K562 (cell line): ENCODE measurements around the gene MAP3K12. TPM values are rescaled to one million over a fixed set of nuclear protein-coding genes. Genes with fewer than 3 reads are reported as not detected.

Experiments used
- FOS ChIP-seq: IDR thresholded peaks from 3 replicates; pipeline ENCODE4 v1.6.1; 2011; ENCODE audit not compliant: insufficient read length; ENCODE audit errors: extremely low read depth
- FOXK2 ChIP-seq, 2 experiments: fragments of 450-650 bp; IDR thresholded peaks in 1 of 2; conservative IDR thresholded peaks in 1 of 2; 2 replicates each; pipeline ENCODE4 v1.6.1; 2016; ENCODE audit warnings: low read depth in 2 of 2, mild to moderate bottlenecking in 1 of 2
- FOXP1 ChIP-seq: sonication (generic); formaldehyde crosslinking; IDR thresholded peaks from 2 replicates; pipeline ENCODE4 v1.8.0; 2022; ENCODE audit warnings: mild to moderate bottlenecking, missing genetic modification reagents
- ILK ChIP-seq: fragments of 450-650 bp; IDR thresholded peaks from 2 replicates; pipeline ENCODE4 v1.6.1; 2016; ENCODE audit warnings: missing genetic modification characterization, low read depth, mild to moderate bottlenecking, missing compliant biosample characterization, moderate library complexity, borderline replicate concordance
- MYNN ChIP-seq, 2 experiments: sonication (generic); formaldehyde crosslinking in 1 of 2; IDR thresholded peaks; 2 replicates each; pipeline versions ENCODE4 v1.5.0 to v1.6.1; 2016 to 2020; ENCODE audit warnings: antibody characterized with exemption in 1 of 2, missing genetic modification reagents in 1 of 2
- PKNOX1 ChIP-seq: fragments of 450-650 bp; IDR thresholded peaks from 2 replicates; pipeline ENCODE4 v1.6.1; 2016
- RFX7 ChIP-seq: fragments of 250-450 bp; sonication (Bioruptor Pico); IDR thresholded peaks from 2 replicates; pipeline ENCODE4 v1.5.1; 2021; ENCODE audit warnings: mild to moderate bottlenecking
- YY1 ChIP-seq, 3 experiments: IDR thresholded peaks; 2 replicates each; pipeline ENCODE4 v1.6.1; 2011; ENCODE audit warnings: low read length in 2 of 3, mild to moderate bottlenecking in 2 of 3, moderate library complexity in 2 of 3, borderline replicate concordance in 1 of 3, control low read depth in 1 of 3, low read depth in 1 of 3; ENCODE audit not compliant: insufficient read depth in 3 of 3, insufficient replicate concordance in 2 of 3, control insufficient read depth in 1 of 3, insufficient read length in 1 of 3; ENCODE audit errors: extremely low read depth in 1 of 3
- ZBTB8A ChIP-seq: fragments of 450-650 bp; IDR thresholded peaks from 2 replicates; pipeline ENCODE4 v1.6.1; 2018; ENCODE audit warnings: mild to moderate bottlenecking, moderate library complexity; ENCODE audit not compliant: partially characterized antibody
- ZFP91 ChIP-seq: sonication (generic); formaldehyde crosslinking; IDR thresholded peaks from 2 replicates; pipeline ENCODE4 v1.8.0; 2022; ENCODE audit warnings: mild to moderate bottlenecking, missing genetic modification reagents
- ZNF12 ChIP-seq: sonication (generic); formaldehyde crosslinking; IDR thresholded peaks from 2 replicates; pipeline ENCODE4 v1.4.0; 2020; ENCODE audit warnings: mild to moderate bottlenecking, missing genetic modification reagents
- ZNF175 ChIP-seq: fragments of 200-800 bp; sonication (Bioruptor generic); IDR thresholded peaks from 2 replicates; pipeline ENCODE4 v1.6.1; 2016; ENCODE audit warnings: low read depth, mild to moderate bottlenecking, missing genetic modification characterization, missing compliant biosample characterization
- polyA plus RNA-seq, 8 experiments: library from polyadenylated mRNA; depleted of rRNA in 4 of 8; stranded (reverse) in 5 of 8; unstranded in 3 of 8; fragments of >200 nt; fragmentation: Nextera tagmentation in 2 of 8; fragmentation: Illumina TruSeq in 1 of 8; extraction: Ambion mirVana in 2 of 8; extraction: Trizol in 1 of 8; gene quantifications; 2 replicates each; pipeline versions ENCODE4 v1.2.1 to v1.2.3, GENCODE V29; 2011 to 2014; ENCODE audit warnings: inconsistent platforms in 1 of 8, missing spikeins in 1 of 8
- total RNA-seq, 7 experiments: library from RNA; depleted of rRNA in 6 of 7; stranded (reverse); fragments of >200 nt in 6 of 7; fragmentation: Illumina TruSeq in 2 of 7; extraction: Trizol in 2 of 7; gene quantifications; 2 replicates each; pipeline versions ENCODE4 v1.2.1 to v1.2.3, GENCODE V29; 2011 to 2021; ENCODE audit warnings: low replicate concordance in 1 of 7
- TF ChIP-seq, protein P1 (sequence below), 2 experiments: fragments of 450-650 bp in 1 of 2; sonication (generic) in 1 of 2; formaldehyde crosslinking in 1 of 2; IDR thresholded peaks; 2 replicates each; pipeline versions ENCODE4 v1.7.1 to v1.9.0; 2016 to 2022; ENCODE audit warnings: inconsistent platforms in 1 of 2, mild to moderate bottlenecking in 1 of 2, missing genetic modification reagents in 1 of 2

MAP3K12 gene
- total and polyA plus RNA-seq, 9 of the 15 experiments (the other 6 are each of a cell fraction or from before 2014, with no cell fraction given) = 0.10 to 2.4 (median 1.6) TPM

- TF ChIP-seq YY1 (IDR thresholded peaks at IDR 0.05; ENCODE audit: borderline replicate concordance in 1 of 3, control insufficient read depth in 1 of 3, extremely low read depth in 1 of 3, insufficient read depth in 3 of 3, insufficient read length in 1 of 3, insufficient replicate concordance in 2 of 3, low read depth in 1 of 3, low read length in 2 of 3) = peak in 1 of 3 experiments; percentile 8
- TF ChIP-seq MYNN (IDR thresholded peaks at IDR 0.05) = no peak
- no peak for TF ChIP-seq MYNN (CRISPR knock-in tag; IDR thresholded peaks at IDR 0.05)
- TF ChIP-seq ZNF12 (CRISPR knock-in tag) = no peak
- peak; percentile 91 for TF ChIP-seq ZNF175
- no peak for TF ChIP-seq ZBTB8A
- no peak for TF ChIP-seq ZFP91 (CRISPR knock-in tag)
- TF ChIP-seq, protein P1, sequence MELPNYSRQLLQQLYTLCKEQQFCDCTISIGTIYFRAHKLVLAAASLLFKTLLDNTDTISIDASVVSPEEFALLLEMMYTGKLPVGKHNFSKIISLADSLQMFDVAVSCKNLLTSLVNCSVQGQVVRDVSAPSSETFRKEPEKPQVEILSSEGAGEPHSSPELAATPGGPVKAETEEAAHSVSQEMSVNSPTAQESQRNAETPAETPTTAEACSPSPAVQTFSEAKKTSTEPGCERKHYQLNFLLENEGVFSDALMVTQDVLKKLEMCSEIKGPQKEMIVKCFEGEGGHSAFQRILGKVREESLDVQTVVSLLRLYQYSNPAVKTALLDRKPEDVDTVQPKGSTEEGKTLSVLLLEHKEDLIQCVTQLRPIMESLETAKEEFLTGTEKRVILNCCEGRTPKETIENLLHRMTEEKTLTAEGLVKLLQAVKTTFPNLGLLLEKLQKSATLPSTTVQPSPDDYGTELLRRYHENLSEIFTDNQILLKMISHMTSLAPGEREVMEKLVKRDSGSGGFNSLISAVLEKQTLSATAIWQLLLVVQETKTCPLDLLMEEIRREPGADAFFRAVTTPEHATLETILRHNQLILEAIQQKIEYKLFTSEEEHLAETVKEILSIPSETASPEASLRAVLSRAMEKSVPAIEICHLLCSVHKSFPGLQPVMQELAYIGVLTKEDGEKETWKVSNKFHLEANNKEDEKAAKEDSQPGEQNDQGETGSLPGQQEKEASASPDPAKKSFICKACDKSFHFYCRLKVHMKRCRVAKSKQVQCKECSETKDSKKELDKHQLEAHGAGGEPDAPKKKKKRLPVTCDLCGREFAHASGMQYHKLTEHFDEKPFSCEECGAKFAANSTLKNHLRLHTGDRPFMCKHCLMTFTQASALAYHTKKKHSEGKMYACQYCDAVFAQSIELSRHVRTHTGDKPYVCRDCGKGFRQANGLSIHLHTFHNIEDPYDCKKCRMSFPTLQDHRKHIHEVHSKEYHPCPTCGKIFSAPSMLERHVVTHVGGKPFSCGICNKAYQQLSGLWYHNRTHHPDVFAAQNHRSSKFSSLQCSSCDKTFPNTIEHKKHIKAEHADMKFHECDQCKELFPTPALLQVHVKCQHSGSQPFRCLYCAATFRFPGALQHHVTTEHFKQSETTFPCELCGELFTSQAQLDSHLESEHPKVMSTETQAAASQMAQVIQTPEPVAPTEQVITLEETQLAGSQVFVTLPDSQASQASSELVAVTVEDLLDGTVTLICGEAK (IDR thresholded peaks at IDR 0.05) = no peak
- TF ChIP-seq, protein P1 (CRISPR knock-in tag; IDR thresholded peaks at IDR 0.05) = no peak
- TF ChIP-seq ILK (tag) = no peak
- TF ChIP-seq FOXP1 = peak; percentile 63; the same call in 1 of the 2 replicates
- TF ChIP-seq FOS = peak; percentile 81
- peak; percentile 73 for TF ChIP-seq PKNOX1
- no peak for TF ChIP-seq RFX7 (CRISPR knock-in tag)
- TF ChIP-seq FOXK2 (conservative IDR thresholded peaks at IDR 0.05 in 1 of 2, IDR thresholded peaks at IDR 0.05 in 1 of 2; ENCODE audit: low read depth in 2 of 2) = peak in 1 of 2 experiments; percentile 31; a peak in 2 of 4 replicates
Observed at GRCh38 chr12:53500776-53501614, 1.7 kb upstream of the MAP3K12 start, which contains the start of gene TARBP2 (continued).
